Stimulated activated naive B cell treated with anti-CD40 and anti-IgM and Interleukin-4, amounts not matched to agents 10 μg/mL and 1 μg/mL and 100 μg/mL, for 72 hours (primary cell): ENCODE measurements around the gene TDRD9.
"Not testable (repeated sequence)": the region's sequence is repeated elsewhere in the genome, so short reads cannot be mapped to it uniquely, and the experiment has no call there.

Experiments used
- ATAC-seq, 2 donors: fragments of 150-1000 bp; cut with Tn5 transposase; replicated peaks; 2 replicates each; pipeline ENCODE4 v1.10.0; 2021; ENCODE audit warnings: moderate library complexity in 1 of 2
- DNase-seq: peaks from one replicate; pipeline ENCODE4 v3.0.0; 2021
- H3K27ac Mint-ChIP-seq: one replicate; pipeline ENCODE4 v1.8.0; 2022; ENCODE audit warnings: mild to moderate bottlenecking, mixed read lengths
- H3K27me3 Mint-ChIP-seq, 2 donors: one replicate each; pipeline ENCODE4 v1.8.0; 2022; ENCODE audit warnings: mixed read lengths in 2 of 2
- H3K36me3 Mint-ChIP-seq, 2 donors: one replicate each; pipeline ENCODE4 v1.8.0; 2022; ENCODE audit warnings: mixed read lengths in 2 of 2, mild to moderate bottlenecking in 1 of 2
- H3K4me1 Mint-ChIP-seq, 2 donors: one replicate each; pipeline ENCODE4 v1.8.0; 2022; ENCODE audit warnings: mixed read lengths in 2 of 2, mild to moderate bottlenecking in 1 of 2
- H3K4me3 Mint-ChIP-seq, 2 donors: one replicate each; pipeline ENCODE4 v1.8.0; 2022; ENCODE audit warnings: mild to moderate bottlenecking in 2 of 2, mixed read lengths in 2 of 2, moderate library complexity in 1 of 2
- H3K9me3 Mint-ChIP-seq, 2 donors: one replicate each; pipeline ENCODE4 v1.8.0; 2022; ENCODE audit warnings: mixed read lengths in 2 of 2, mild to moderate bottlenecking in 1 of 2

TDRD9 gene

DNA sequence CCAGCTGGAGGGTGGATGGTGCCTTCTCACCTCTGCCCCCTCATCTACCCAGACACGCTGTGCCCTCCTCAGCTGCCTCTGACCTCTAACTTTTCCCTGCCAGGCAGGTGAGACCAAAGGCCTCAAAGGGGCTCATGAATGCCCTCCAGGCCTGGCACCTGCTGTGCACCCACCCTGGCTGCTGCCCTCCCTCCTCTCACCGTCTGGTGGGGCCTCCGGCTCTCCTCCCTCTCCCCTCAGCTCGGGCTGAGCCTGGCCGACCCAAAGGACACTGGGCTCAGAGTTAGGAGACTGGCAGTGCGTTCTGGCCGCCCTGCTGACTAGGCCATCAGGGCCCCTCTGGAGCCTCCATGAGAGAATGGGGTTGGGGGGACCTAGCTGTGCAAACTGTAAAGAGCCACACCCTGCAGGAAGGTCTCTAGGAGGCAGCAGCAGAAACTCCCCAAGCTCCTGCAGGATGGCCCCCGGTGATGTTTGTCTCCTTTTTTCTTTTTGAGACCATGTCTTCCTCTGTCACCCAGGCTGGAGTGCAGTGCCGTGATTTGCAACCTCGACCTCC is 40.6 kb upstream of the TDRD9 start:
- Mint-ChIP-seq H3K36me3 (no peaks in the 10 kb centered on the region), H3K27me3 (peaks cover 0 to 4% of the 10 kb centered on the region in 2 donors), H3K4me3 (no peak overlapping the region), H3K9me3 (no peaks in the 10 kb centered on the region), H3K27ac (no peak overlapping the region), H3K4me1 (no peaks in the 10 kb centered on the region)
- no peak for ATAC-seq
- DNase-seq: no peak

GRCh38 chr14:103889002-103889312 is 39.3 kb upstream of the TDRD9 start:
- H3K27ac Mint-ChIP-seq, H3K4me1 Mint-ChIP-seq, H3K27me3 Mint-ChIP-seq, H3K9me3 Mint-ChIP-seq, DNase-seq, H3K36me3 Mint-ChIP-seq, ATAC-seq, H3K4me3 Mint-ChIP-seq: not testable (repeated sequence)

- Mint-ChIP-seq H3K9me3 (no peaks in the 10 kb centered on the region), H3K27ac (no peak overlapping the region), H3K4me3 (no peak overlapping the region), H3K36me3 (no peaks in the 10 kb centered on the region), H3K27me3 (no peaks in the 10 kb centered on the region), H3K4me1 (peaks cover 0 to 2% of the 10 kb centered on the region in 2 donors)
- ATAC-seq (no peak), DNase-seq (no peak)
Measured at GRCh38 chr14:103889313-103890051, 38.8 kb upstream of the TDRD9 start.

DNA sequence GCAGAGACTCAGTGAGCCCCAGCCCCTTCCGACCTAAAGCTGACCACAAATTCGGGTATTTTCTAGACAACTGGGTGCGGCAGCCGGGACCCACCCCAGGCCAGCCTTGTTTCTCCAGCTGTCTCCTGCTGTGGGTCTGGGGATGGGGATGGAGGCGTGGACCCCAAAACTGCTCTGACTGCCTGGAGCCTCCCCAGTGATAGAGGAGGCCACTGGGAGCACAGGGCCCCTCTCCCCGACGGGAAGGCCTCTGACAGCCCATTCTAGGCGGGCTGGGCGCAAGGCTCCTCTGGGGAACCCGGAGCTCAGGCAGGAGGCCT is 38.2 kb upstream of the TDRD9 start:
- DNase-seq: no peak
- ATAC-seq: no peak
- no peaks in the 10 kb centered on the region for H3K36me3 Mint-ChIP-seq
- no peaks in the 10 kb centered on the region for H3K9me3 Mint-ChIP-seq
- H3K27ac Mint-ChIP-seq: no peak overlapping the region
- H3K27me3 Mint-ChIP-seq: no peaks in the 10 kb centered on the region
- H3K4me1 Mint-ChIP-seq: peaks cover 0 to 2% of the 10 kb centered on the region in 2 donors
- no peak overlapping the region for H3K4me3 Mint-ChIP-seq

- Mint-ChIP-seq H3K4me3 (no peak overlapping the region), H3K36me3 (no peaks in the 10 kb centered on the region), H3K4me1 (peaks cover 0 to 2% of the 10 kb centered on the region in 2 donors), H3K9me3 (no peaks in the 10 kb centered on the region), H3K27ac (no peak overlapping the region), H3K27me3 (peaks cover 0 to 1% of the 10 kb centered on the region in 2 donors)
- ATAC-seq: no peak
- DNase-seq: no peak
Measured at GRCh38 chr14:103890821-103891666, 37.2 kb upstream of the TDRD9 start.

DNA sequence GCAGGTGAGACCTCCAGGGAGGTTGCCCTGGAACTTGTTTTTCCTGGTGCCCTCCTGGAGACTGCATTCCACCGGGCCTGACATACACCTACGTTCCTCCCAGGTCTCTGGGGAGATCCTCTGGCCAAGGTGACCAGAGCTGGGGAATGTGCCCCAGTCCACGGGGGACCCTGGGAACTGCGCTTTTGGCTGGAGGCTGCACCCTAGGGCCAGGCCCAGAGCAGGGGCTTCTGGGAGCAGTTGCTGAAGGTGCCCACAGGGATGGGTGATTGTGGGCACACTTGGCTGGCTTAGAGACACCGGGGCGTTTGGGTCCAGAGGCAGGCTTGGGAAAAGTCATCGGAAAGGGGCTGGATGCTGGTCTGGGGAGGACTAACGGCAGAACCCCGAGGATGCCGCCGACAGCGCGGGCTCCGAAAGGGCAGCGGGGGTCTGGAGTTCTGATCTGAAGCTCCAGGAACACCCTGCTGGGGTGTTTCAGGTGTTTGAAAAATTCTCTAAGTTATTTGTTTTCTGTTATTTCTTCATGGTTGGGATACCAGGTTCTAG is 36.5 kb upstream of the TDRD9 start:
- Mint-ChIP-seq H3K9me3 (peaks cover 4% of the 10 kb centered on the region in 2 donors), H3K27ac (no peak overlapping the region), H3K27me3 (peaks cover 5% of the 10 kb centered on the region in 2 donors), H3K36me3 (no peaks in the 10 kb centered on the region), H3K4me1 (peaks cover 0 to 2% of the 10 kb centered on the region in 2 donors), H3K4me3 (no peak overlapping the region)
- ATAC-seq (no peak), DNase-seq (no peak)

- H3K9me3 Mint-ChIP-seq: peaks cover 4% of the 10 kb centered on the region in 2 donors
- H3K27me3 Mint-ChIP-seq: peaks cover 5% of the 10 kb centered on the region in 2 donors
- no peak for ATAC-seq
- no peak overlapping the region for H3K4me3 Mint-ChIP-seq
- DNase-seq: no peak
- no peak overlapping the region for H3K27ac Mint-ChIP-seq
- no peaks in the 10 kb centered on the region for H3K36me3 Mint-ChIP-seq
- peaks cover 0 to 2% of the 10 kb centered on the region in 2 donors for H3K4me1 Mint-ChIP-seq
Measured at GRCh38 chr14:103892247-103892646, 36.0 kb upstream of the TDRD9 start.

DNA sequence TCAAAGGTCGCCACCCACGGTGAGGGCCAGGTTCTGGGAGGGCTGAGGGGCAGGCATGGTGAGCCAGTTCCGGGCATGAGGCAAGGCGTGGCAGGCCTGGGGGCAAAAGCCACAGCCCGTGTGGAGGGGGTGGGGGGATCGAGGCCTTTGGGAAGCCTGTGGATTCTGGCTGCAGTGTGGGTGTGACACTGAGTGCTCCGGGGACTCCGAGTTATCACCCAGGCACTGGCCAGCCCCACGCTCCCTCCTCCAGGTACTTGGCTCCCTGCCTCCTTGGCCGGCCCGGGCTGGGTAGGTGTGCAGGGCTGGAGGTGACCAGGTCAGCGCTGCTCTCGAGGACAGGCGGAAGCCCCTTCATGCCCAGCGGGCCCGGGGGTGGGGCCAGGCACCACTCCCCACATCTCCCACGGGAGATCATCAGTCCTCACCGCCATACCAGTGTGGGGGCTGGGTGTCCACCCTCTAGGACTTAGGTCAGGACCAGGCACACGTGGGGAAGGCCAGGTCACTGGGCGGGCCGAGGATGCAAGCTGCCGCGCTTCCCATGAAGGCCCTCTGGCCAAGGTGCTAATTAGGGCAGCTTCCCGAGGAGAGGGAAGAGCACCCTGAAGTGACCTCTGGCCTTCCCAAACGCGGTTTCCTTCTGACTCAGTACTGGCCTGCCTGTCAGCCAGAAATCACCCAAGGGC is 34.1 kb upstream of the TDRD9 start:
- peaks cover 4% of the 10 kb centered on the region in 2 donors for H3K9me3 Mint-ChIP-seq
- no peak overlapping the region for H3K4me3 Mint-ChIP-seq
- DNase-seq (no peak), ATAC-seq (no peak)
- H3K36me3 Mint-ChIP-seq: no peaks in the 10 kb centered on the region
- H3K27me3 Mint-ChIP-seq: peaks cover 5% of the 10 kb centered on the region in 2 donors
- H3K27ac Mint-ChIP-seq: no peak overlapping the region
- H3K4me1 Mint-ChIP-seq: peaks cover 0 to 2% of the 10 kb centered on the region in 2 donors

DNA sequence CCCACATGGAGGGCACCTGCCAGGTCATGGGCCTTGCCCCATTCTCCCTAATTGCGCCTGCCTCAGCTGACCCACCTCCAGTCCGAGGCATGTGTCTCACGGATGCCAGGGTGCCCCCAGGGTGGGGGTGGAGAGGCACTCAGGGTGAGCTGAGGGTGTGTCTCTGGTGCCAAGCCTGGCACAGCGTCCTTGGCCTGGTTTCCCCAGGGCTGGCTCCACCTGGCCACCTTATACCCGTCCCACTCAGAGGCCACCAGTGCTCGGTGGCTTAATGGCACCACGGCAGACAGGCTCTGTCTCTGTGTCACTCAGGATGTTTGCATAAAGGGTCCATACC is 33.6 kb upstream of the TDRD9 start:
- no peak overlapping the region for H3K4me3 Mint-ChIP-seq
- peaks cover 0 to 2% of the 10 kb centered on the region in 2 donors for H3K4me1 Mint-ChIP-seq
- peaks cover 4% of the 10 kb centered on the region in 2 donors for H3K9me3 Mint-ChIP-seq
- no peak overlapping the region for H3K27ac Mint-ChIP-seq
- peaks cover 0 to under 1% of the 10 kb centered on the region in 2 donors for H3K36me3 Mint-ChIP-seq
- peaks cover 5% of the 10 kb centered on the region in 2 donors for H3K27me3 Mint-ChIP-seq
- ATAC-seq (no peak), DNase-seq (no peak)

- DNase-seq (no peak), ATAC-seq (no peak)
- Mint-ChIP-seq H3K36me3 (peaks cover 0 to 2% of the 10 kb centered on the region in 2 donors), H3K4me3 (no peak overlapping the region), H3K27me3 (peaks cover 5% of the 10 kb centered on the region in 2 donors), H3K27ac (no peak overlapping the region), H3K9me3 (peaks cover 4% of the 10 kb centered on the region in 2 donors), H3K4me1 (peaks cover 0 to 2% of the 10 kb centered on the region in 2 donors)
Measured at GRCh38 chr14:103896578-103896977, 31.7 kb upstream of the TDRD9 start.

DNA sequence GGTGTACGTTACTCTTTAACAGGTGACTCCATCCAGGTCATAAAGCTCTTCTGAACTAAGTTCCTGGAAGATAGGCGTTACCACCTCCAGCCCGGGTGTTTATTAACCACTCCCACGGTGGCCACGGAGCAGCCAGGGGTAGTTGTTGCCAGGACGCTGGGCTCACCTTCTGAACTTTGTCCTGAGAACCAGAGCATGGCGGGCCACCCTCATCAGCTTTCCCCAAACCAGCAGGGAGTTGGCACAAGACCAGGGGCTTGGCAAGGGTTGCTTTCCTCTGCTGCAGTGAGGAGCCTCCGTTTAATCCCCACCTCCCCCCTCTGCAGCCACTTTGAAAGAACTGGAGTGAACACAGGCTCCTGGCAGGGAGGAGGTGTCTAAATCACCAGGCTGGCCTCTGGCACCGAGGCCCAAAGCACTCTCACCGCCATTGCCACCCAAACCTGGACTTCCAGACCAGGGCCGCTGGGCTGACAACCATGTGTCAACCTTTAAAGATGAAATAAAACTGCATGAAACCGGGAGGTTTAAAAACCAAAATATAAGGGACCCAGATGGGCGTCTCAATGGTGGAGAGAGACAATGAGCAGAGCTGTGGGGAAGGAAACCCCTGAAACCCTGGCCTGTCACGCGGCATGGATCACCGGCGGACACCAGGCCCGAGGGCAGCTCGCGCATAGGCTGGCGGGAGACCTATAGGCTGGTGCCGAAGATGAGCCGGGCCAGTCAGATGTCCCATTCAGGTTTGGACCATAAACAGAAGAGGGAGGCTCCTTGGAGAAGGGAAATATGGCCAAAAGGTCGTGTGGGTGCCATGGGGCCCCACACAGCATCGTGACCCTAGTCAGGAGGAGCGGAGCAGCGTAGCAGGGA is 30.9 kb upstream of the TDRD9 start:
- Mint-ChIP-seq H3K4me1 (peaks cover 0 to 2% of the 10 kb centered on the region in 2 donors), H3K27ac (no peak overlapping the region), H3K4me3 (no peak overlapping the region), H3K9me3 (peaks cover 4% of the 10 kb centered on the region in 2 donors), H3K36me3 (peaks cover 0 to 2% of the 10 kb centered on the region in 2 donors), H3K27me3 (peaks cover 5% of the 10 kb centered on the region in 2 donors)
- ATAC-seq (no peak), DNase-seq (no peak)

DNA sequence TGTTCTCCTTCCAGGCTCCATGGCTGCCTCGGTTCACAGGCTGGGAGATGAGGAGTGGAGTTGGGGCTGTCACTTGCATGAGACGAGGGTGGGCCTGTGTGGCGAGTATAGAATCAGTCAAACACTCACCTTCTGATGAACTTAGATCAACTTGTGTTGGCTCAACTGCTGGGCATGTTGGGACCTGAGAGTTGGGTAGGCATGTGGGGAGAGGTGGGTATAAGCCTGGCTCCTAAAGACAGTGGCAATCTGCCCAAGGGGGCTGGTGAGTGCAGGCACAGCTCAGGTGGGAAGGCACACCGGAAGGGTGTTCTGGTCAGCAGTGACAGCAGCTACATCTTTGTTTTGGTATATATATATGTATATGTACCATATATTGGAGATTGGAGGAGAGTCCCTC is 30.1 kb upstream of the TDRD9 start:
- Mint-ChIP-seq H3K4me1 (peaks cover 0 to 2% of the 10 kb centered on the region in 2 donors), H3K4me3 (no peak overlapping the region), H3K9me3 (peaks cover 4% of the 10 kb centered on the region in 2 donors), H3K36me3 (peaks cover 0 to 2% of the 10 kb centered on the region in 2 donors), H3K27me3 (peaks cover 5% of the 10 kb centered on the region in 2 donors), H3K27ac (no peak overlapping the region)
- no peak for ATAC-seq
- DNase-seq: no peak

GRCh38 chr14:103898711-103899110 is 29.5 kb upstream of the TDRD9 start:
- Mint-ChIP-seq H3K36me3 (peaks cover 3 to 4% of the 10 kb centered on the region in 2 donors), H3K27ac (no peak overlapping the region), H3K9me3 (peaks cover 4% of the 10 kb centered on the region in 2 donors), H3K4me3 (no peak overlapping the region), H3K4me1 (peaks cover 0 to 2% of the 10 kb centered on the region in 2 donors), H3K27me3 (peaks cover 5% of the 10 kb centered on the region in 2 donors)
- no peak for DNase-seq
- ATAC-seq: no peak
